C4-2B (cell line): Measurements from ENCODE around the gene TNS3.

Experiments used
- CTCF ChIP-seq: fragments of 450-650 bp; conservative IDR thresholded peaks from 2 replicates; pipeline ENCODE4 v1.5.1; 2017; ENCODE audit warnings: mild to moderate bottlenecking
- ZFX ChIP-seq: fragments of 450-650 bp; IDR thresholded peaks from 2 replicates; pipeline ENCODE4 v1.6.1; 2017

- TF ChIP-seq CTCF (no peak), ZFX (no peak)
Observed at GRCh38 chr7:47247132-47247531, 334.8 kb downstream of the TNS3 start.
